Measurements from ENCODE around the gene DKC1. TPM values are rescaled to one million over a fixed set of nuclear protein-coding genes. Genes with fewer than 3 reads are reported as not detected.

DKC1 gene
- polyA plus RNA-seq, 3 donors: 14.1 to 21.6 (median 17.0) TPM

- Mint-ChIP-seq H3K36me3 (peaks cover 3 to 5% of the 10 kb centered on the region in 2 donors), H3K4me1 (peaks cover 68% of the 10 kb centered on the region), H3K4me3 (no peak overlapping the region), H3K9me3 (peaks cover 0 to 13% (median 2%) of the 10 kb centered on the region in 7 donors), H3K27me3 (ENCODE audit: low read depth in 3 of 3) (peaks cover 0 to 4% (median 0%) of the 10 kb centered on the region in 3 donors), H3K27ac (peak overlapping the region; percentile 50 to 97 (median 95))
- TF ChIP-seq CTCF (IDR thresholded peaks at IDR 0.05): no peak
- Histone ChIP-seq H3K27me3 (ENCODE audit: control insufficient read depth in 2 of 2, insufficient read depth in 2 of 2, low read length in 2 of 2) (no peaks in the 10 kb centered on the region), H3K27ac (ENCODE audit: low read depth in 1 of 2, low read length in 2 of 2) (peak overlapping the region; percentile 40 to 88), H3K9me3 (replicated peaks in 1 of 2; ENCODE audit: control insufficient read depth in 1 of 2, insufficient read depth in 1 of 2, low read length in 2 of 2) (no peaks in the 10 kb centered on the region), H3K4me2 (replicated peaks; ENCODE audit: extremely low read depth, low read length, poor library complexity, severe bottlenecking) (peak overlapping the region; percentile 71), H3K36me3 (replicated peaks in 1 of 2; ENCODE audit: control insufficient read depth in 1 of 2, insufficient read depth in 2 of 2, low read length in 2 of 2) (peaks cover 5 to 12% of the 10 kb centered on the region in 2 donors), H3K4me3 (replicated peaks in 1 of 3; ENCODE audit: low read depth in 2 of 3, low read length in 3 of 3) (peak overlapping the region in 1 of 3 experiments; percentile 64), H2AFZ (ENCODE audit: insufficient read depth, low read depth, low read length, poor library complexity, severe bottlenecking) (no peak overlapping the region), H4K20me1 (ENCODE audit: insufficient read depth, low read length) (no peaks in the 10 kb centered on the region), H3K9ac (ENCODE audit: insufficient read depth, low read length, poor library complexity, severe bottlenecking) (peak overlapping the region; percentile 28), H3K4me1 (ENCODE audit: control insufficient read depth in 1 of 2, insufficient read depth in 2 of 2, low read length in 2 of 2) (peaks cover 66 to 76% of the 10 kb centered on the region in 2 donors), H3K79me2 (ENCODE audit: insufficient read depth, low read length) (peaks cover 69% of the 10 kb centered on the region)
- DNase-seq: peak in 2 of 3 donors; percentile 55 to 74
- WGBS (ENCODE audit: insufficient coverage): no CpG with 5 or more reads among the region's 4 CpGs
- intact Hi-C loops (cut with micrococcal nuclease): no loop called here
Measured at GRCh38 chrX:154720067-154720466, 42.6 kb upstream of the DKC1 start.

- intact Hi-C loops (cut with micrococcal nuclease): no loop called here
- H3K4me1 Mint-ChIP-seq: peaks cover 73% of the 10 kb centered on the region
- H3K27me3 Mint-ChIP-seq (ENCODE audit: low read depth in 3 of 3): peaks cover 0 to 4% (median 0%) of the 10 kb centered on the region in 3 donors
- no peak overlapping the region for H3K4me2 ChIP-seq (replicated peaks; ENCODE audit: extremely low read depth, low read length, poor library complexity, severe bottlenecking)
- DNase-seq: no peak
- peaks cover 75 to 83% of the 10 kb centered on the region in 2 donors for H3K4me1 ChIP-seq (ENCODE audit: control insufficient read depth in 1 of 2, insufficient read depth in 2 of 2, low read length in 2 of 2)
- H3K4me3 Mint-ChIP-seq: no peak overlapping the region
- no peak for TF ChIP-seq CTCF (IDR thresholded peaks at IDR 0.05)
- H3K79me2 ChIP-seq (ENCODE audit: insufficient read depth, low read length): peaks cover 75% of the 10 kb centered on the region
- H3K27ac ChIP-seq (ENCODE audit: low read depth in 1 of 2, low read length in 2 of 2): peak overlapping the region in 1 of 2 donors; percentile 88
- H2AFZ ChIP-seq (ENCODE audit: insufficient read depth, low read depth, low read length, poor library complexity, severe bottlenecking): no peak overlapping the region
- peak overlapping the region in 3 of 7 donors; percentile 19 to 40 (median 23) for H3K27ac Mint-ChIP-seq
- 100% methylated on average over 1 of the region's 3 CpGs for WGBS (ENCODE audit: insufficient coverage)
- H3K9me3 ChIP-seq (replicated peaks in 1 of 2; ENCODE audit: control insufficient read depth in 1 of 2, insufficient read depth in 1 of 2, low read length in 2 of 2): no peaks in the 10 kb centered on the region
- H3K4me3 ChIP-seq (replicated peaks in 1 of 3; ENCODE audit: low read depth in 2 of 3, low read length in 3 of 3): no peak overlapping the region
- H3K9ac ChIP-seq (ENCODE audit: insufficient read depth, low read length, poor library complexity, severe bottlenecking): no peak overlapping the region
- H3K27me3 ChIP-seq (ENCODE audit: control insufficient read depth in 2 of 2, insufficient read depth in 2 of 2, low read length in 2 of 2): no peaks in the 10 kb centered on the region
- no peaks in the 10 kb centered on the region for H4K20me1 ChIP-seq (ENCODE audit: insufficient read depth, low read length)
- H3K36me3 ChIP-seq (replicated peaks in 1 of 2; ENCODE audit: control insufficient read depth in 1 of 2, insufficient read depth in 2 of 2, low read length in 2 of 2): peaks cover 0 to 2% of the 10 kb centered on the region in 2 donors
- peaks cover 0 to 13% (median 2%) of the 10 kb centered on the region in 7 donors for H3K9me3 Mint-ChIP-seq
- H3K36me3 Mint-ChIP-seq: peaks cover 2 to 5% of the 10 kb centered on the region in 2 donors
Measured at GRCh38 chrX:154721155-154721554, 41.5 kb upstream of the DKC1 start.

Measured in CD14-positive monocyte (primary cell).